Uterus (tissue), 4 donors: Measurements from ENCODE around the gene SMIM33. TPM values are rescaled to one million over a fixed set of nuclear protein-coding genes. Genes with fewer than 3 reads are reported as not detected.
A peak's percentile ranks its signal among the peaks of the same experiment; 100 is the strongest.
"Not testable (repeated sequence)": the region's sequence is repeated elsewhere in the genome, so short reads cannot be mapped to it uniquely, and the experiment has no call there.

Source experiments
- DNase-seq, 2 donors: peaks; one replicate each; pipeline ENCODE4 v3.0.0-alpha.2; 2019 to 2020
- H3K27ac ChIP-seq, 2 donors: fragments of 200-600 bp; sonication (generic); 1 replicate in 1 of 2; 2 replicates in 1 of 2; pipeline ENCODE4 v1.5.1; 2016 to 2018
- H3K27me3 ChIP-seq, 2 donors: fragments of 200-600 bp; sonication (generic); one replicate each; pipeline ENCODE4 v1.5.1; 2018 to 2019; ENCODE audit warnings: control low read depth in 1 of 2
- H3K36me3 ChIP-seq, 2 donors: fragments of 200-600 bp; sonication (generic); one replicate each; pipeline ENCODE4 v1.5.1; 2019; ENCODE audit warnings: control low read depth in 1 of 2
- H3K4me1 ChIP-seq, 2 donors: fragments of 200-600 bp; sonication (generic); one replicate each; pipeline ENCODE4 v1.5.1; 2018 to 2019; ENCODE audit warnings: control low read depth in 1 of 2
- H3K4me3 ChIP-seq, 2 donors: fragments of 200-600 bp; sonication (generic); 1 replicate in 1 of 2; 2 replicates in 1 of 2; pipeline ENCODE4 v1.5.1; 2018 to 2019; ENCODE audit warnings: mild to moderate bottlenecking in 1 of 2
- H3K9me3 ChIP-seq, 2 donors: fragments of 200-600 bp; sonication (generic); one replicate each; pipeline ENCODE4 v1.5.1; 2019; ENCODE audit warnings: control low read depth in 1 of 2
- POLR2A ChIP-seq, 2 donors: fragments of 450-650 bp; IDR thresholded peaks; one replicate each; pipeline ENCODE4 v1.6.1; 2016; ENCODE audit warnings: antibody characterized with exemption in 2 of 2, mild to moderate bottlenecking in 1 of 2, moderate library complexity in 1 of 2
- intact Hi-C: fragments of 100-400 bp; cut with DNase I; formaldehyde crosslinking; loops from one replicate; pipeline ENCODE4 v1.15.1; 2023; ENCODE audit warnings: low total_unique reads
- total RNA-seq, 4 donors: library from RNA; depleted of rRNA in 3 of 4; stranded (reverse); fragments of >200 nt in 3 of 4; gene quantifications; one replicate each; pipeline versions ENCODE4 v1.1.0 to v1.2.4, GENCODE V29; 2014 to 2023
- TF ChIP-seq, protein P1 (sequence below), 4 experiments: fragments of 200-600 bp in 2 of 4; fragments of 450-650 bp in 2 of 4; sonication (generic) in 2 of 4; IDR thresholded peaks; one replicate each; pipeline ENCODE4 v1.5.1; 2016 to 2019; ENCODE audit warnings: antibody characterized with exemption in 4 of 4, mild to moderate bottlenecking in 2 of 4, moderate library complexity in 1 of 4
- donor health status: DM: yes; HTN: yes; CAD: no.

SMIM33 gene
- total RNA-seq, 4 donors from 2014 or later: not detected

DNA sequence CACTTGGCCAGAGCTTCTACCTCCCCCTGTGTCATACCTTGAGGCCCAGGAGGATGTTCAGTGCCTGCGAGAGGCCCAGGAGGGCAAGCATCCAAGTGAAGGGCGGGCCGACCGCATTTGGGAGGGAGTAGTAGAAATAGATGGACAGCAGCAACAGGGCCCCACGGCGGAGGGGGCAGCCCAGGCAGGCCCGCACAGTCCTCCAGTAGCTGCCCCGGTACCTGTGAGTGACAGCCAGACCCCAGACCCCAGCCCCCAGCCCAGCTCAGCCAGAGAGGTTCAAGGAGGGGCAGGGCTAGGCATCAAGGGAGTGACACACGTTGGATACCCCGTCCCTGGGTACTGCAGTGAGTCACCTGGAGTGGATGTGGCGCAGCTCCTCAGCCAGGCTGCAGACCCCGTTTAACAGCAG is 10.3 kb downstream of the SMIM33 start:
- intact Hi-C loops: no loop called here
- Histone ChIP-seq H3K36me3 (no peaks in the 10 kb centered on the region), H3K9me3 (no peaks in the 10 kb centered on the region), H3K27ac (peak overlapping the region; percentile 87 to 91), H3K4me3 (peak overlapping the region; percentile 25 to 43), H3K4me1 (peaks cover 0 to 8% of the 10 kb centered on the region in 2 donors), H3K27me3 (no peaks in the 10 kb centered on the region)
- TF ChIP-seq, protein P1, sequence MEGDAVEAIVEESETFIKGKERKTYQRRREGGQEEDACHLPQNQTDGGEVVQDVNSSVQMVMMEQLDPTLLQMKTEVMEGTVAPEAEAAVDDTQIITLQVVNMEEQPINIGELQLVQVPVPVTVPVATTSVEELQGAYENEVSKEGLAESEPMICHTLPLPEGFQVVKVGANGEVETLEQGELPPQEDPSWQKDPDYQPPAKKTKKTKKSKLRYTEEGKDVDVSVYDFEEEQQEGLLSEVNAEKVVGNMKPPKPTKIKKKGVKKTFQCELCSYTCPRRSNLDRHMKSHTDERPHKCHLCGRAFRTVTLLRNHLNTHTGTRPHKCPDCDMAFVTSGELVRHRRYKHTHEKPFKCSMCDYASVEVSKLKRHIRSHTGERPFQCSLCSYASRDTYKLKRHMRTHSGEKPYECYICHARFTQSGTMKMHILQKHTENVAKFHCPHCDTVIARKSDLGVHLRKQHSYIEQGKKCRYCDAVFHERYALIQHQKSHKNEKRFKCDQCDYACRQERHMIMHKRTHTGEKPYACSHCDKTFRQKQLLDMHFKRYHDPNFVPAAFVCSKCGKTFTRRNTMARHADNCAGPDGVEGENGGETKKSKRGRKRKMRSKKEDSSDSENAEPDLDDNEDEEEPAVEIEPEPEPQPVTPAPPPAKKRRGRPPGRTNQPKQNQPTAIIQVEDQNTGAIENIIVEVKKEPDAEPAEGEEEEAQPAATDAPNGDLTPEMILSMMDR (IDR thresholded peaks at IDR 0.05): no peak
- no peak for TF ChIP-seq POLR2A (IDR thresholded peaks at IDR 0.05)
- DNase-seq: peak; percentile 68 to 70

DNA sequence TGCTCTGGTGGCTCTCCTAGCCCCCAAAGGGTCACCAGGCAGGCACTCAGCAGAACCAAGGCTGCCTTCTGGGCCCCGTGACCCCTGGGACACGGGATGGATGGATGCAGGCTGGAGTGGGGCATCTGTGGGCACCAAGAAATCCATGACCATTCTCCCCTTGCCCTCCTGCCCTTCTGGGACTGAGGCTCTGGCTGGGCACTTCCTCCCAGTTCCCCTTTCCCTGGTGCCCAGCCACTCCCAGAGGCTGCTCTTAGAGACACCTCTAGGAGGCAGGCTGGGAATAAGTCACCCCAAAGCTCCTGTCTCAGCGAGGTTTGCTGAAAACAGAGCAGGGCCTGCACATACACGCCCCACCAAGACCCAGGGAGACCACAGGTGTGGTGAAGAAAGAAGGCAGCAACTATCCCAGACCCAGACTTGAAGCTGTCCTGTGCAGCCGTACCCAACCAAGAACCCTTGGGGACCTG is 10.8 kb downstream of the SMIM33 start:
- peak; percentile 38 to 48 for DNase-seq

DNA sequence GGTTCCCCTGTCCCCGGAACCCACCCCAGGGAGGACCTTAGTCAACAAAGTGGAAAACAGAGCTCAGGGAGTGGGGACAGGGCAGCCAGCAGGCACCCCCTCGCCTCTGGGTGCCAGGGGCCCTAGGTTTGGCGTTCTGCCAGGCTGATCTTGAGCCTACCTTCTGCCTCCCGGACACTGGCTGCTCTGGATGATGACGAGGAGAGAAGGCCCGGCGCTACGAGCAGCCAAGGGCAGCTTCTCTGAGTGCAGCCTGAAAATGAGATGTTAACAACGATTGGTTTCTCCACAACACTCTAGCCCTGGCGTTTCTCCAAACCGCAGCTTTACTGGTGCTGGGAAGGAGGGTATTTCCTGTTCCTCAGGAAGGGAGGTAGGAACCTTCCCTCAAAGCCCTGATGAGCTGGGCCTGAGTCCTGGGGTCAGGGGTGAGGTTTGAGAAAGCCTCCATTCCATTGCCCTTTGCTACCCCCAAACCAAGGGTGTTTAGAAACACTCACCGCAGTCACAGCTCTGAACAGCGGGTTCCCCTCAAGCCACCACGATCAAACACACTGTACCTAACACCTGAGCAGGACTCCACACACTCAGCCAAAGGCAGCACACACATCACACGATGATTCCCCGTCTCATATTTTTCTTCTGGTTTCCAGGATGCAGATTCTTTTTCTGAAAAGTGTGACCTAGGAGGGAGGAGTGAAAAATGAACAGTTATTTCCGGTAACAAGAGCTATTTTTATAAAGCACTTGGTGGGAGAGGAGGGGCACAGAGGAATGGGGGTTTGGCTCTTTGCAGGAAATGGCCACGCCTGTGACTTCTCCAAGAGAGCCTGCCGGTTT is 11.5 kb downstream of the SMIM33 start, which contains the start of gene STING1:
STING1 (minus strand) TSS at position 709 of the 840 bp plus-strand sequence. CDS start 1,054 bp downstream, outside the sequence.
- peak; percentile 78 to 84 for DNase-seq
- H3K4me3 ChIP-seq: peak within 1 kb of the TSS; percentile 25 to 43
- peaks cover 0 to 8% of the 10 kb centered on the region in 2 donors for H3K4me1 ChIP-seq
- no peaks in the 10 kb centered on the region for H3K36me3 ChIP-seq
- peak within 1 kb of the TSS; percentile 87 to 91 for H3K27ac ChIP-seq
- intact Hi-C loops: no loop called here
- H3K9me3 ChIP-seq: no peaks in the 10 kb centered on the region
- no peak for TF ChIP-seq POLR2A (IDR thresholded peaks at IDR 0.05)
- TF ChIP-seq, protein P1 (IDR thresholded peaks at IDR 0.05): no peak
- no peaks in the 10 kb centered on the region for H3K27me3 ChIP-seq

More for the DNA sequence above, 10.8 kb downstream of the SMIM33 start:
- Histone ChIP-seq H3K4me3 (peak overlapping the region; percentile 25 to 43), H3K36me3 (no peaks in the 10 kb centered on the region), H3K4me1 (peaks cover 0 to 8% of the 10 kb centered on the region in 2 donors), H3K27me3 (no peaks in the 10 kb centered on the region), H3K9me3 (no peaks in the 10 kb centered on the region), H3K27ac (peak overlapping the region; percentile 87 to 91)
- intact Hi-C loops: no loop called here
- no peak for TF ChIP-seq POLR2A (IDR thresholded peaks at IDR 0.05)
- TF ChIP-seq, protein P1 (IDR thresholded peaks at IDR 0.05): peak in 3 of 4 experiments; percentile 4 to 42 (median 16)

DNA sequence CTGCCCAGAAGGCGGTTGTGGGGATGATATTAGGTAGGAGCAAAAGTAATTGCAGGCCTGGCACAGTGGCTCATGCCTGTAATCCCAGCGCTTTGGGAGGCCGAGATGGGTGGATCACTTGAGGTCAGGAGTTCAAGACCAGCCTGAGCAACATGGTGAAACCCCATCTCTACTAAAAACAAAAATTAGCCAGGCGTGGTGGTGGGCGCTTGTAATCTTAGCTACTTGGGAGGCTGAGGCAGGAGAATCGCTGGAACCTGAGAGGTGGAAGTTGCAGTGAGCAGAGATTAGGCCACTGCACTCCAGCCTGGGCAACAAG is 12.0 kb downstream of the SMIM33 start:
- H3K27me3 ChIP-seq, H3K36me3 ChIP-seq, intact Hi-C loops, H3K4me1 ChIP-seq, DNase-seq, H3K9me3 ChIP-seq: not testable (repeated sequence)
- H3K4me3 ChIP-seq: peak overlapping the region in 1 of 2 donors; percentile 43
- H3K27ac ChIP-seq: peak overlapping the region; percentile 87 to 91

DNA sequence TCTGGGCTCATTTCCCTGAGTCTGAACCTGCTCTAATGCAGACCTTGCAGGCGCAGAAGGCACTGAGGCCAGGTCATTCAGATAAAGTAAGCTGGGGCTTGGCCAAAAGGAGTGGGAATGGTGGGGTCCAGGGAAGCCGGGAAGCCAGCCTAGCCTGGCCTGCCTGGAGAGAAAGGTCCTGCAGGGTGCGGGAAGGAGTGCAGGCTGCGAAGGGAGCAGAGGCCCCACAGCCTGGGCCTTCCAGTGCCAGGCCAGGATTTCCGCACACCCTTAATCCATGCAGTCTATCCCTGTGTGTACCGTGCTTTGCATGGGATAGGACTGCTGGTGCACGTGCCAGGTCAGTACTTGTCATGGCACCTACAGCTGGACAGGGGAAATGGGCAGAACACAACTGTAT is 15.4 kb downstream of the SMIM33 start:
- no peaks in the 10 kb centered on the region for H3K27me3 ChIP-seq
- H3K27ac ChIP-seq: no peak overlapping the region
- H3K4me1 ChIP-seq: peaks cover 0 to 4% of the 10 kb centered on the region in 2 donors
- TF ChIP-seq, protein P1 (IDR thresholded peaks at IDR 0.05): no peak
- no peak for TF ChIP-seq POLR2A (IDR thresholded peaks at IDR 0.05)
- H3K4me3 ChIP-seq: no peak overlapping the region
- H3K9me3 ChIP-seq: no peaks in the 10 kb centered on the region
- H3K36me3 ChIP-seq: no peaks in the 10 kb centered on the region
- intact Hi-C loops: no loop called here
- no peak for DNase-seq
